Activated T-cell treated with anti-CD3 and anti-CD28 coated beads, Interleukin-2, amount 50 U/mL, for 24 hours (primary cell): Measurements from ENCODE around the gene GLT6D1.

ENCODE experiments used
- DNase-seq: peaks from one replicate; pipeline ENCODE4 v3.0.0-alpha.2; 2020
- H3K27ac Mint-ChIP-seq: 2 replicates; pipeline ENCODE4 v1.8.0; 2020; ENCODE audit warnings: mild to moderate bottlenecking, mixed read lengths
- H3K27me3 Mint-ChIP-seq: 2 replicates; pipeline ENCODE4 v1.8.0; 2020; ENCODE audit warnings: mixed read lengths
- H3K36me3 Mint-ChIP-seq: 2 replicates; pipeline ENCODE4 v1.8.0; 2020; ENCODE audit warnings: low read depth, mixed read lengths
- H3K4me1 Mint-ChIP-seq: 2 replicates; pipeline ENCODE4 v1.8.0; 2020; ENCODE audit warnings: low read depth, mixed read lengths
- H3K4me3 Mint-ChIP-seq: 2 replicates; pipeline ENCODE4 v1.8.0; 2020; ENCODE audit warnings: mild to moderate bottlenecking, moderate library complexity, mixed read lengths
- H3K9me3 Mint-ChIP-seq: 2 replicates; pipeline ENCODE4 v1.8.0; 2020; ENCODE audit warnings: mixed read lengths

GLT6D1 gene

DNA sequence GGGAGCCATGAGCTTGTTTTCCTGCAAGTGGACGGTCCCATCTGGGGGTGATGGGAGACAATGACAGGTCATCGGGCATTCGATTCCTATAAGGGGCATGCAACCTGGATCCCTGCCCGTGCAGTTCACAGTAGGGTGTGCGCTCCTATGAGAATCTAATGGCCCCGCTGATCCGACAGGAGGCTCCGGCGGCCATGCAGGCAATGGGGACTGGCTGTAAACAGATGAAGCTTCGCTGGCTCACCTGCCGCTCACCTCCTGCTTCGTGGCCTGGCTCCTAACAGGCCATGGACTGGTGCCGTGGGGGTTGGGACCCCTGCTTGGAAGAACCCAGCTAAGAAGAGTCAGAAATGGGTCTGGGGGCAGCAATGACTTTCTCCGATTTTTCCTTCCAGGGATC, 56.8 kb downstream of the GLT6D1 start:
- no peak overlapping the region for H3K27ac Mint-ChIP-seq
- no peaks in the 10 kb centered on the region for H3K4me1 Mint-ChIP-seq
- no peaks in the 10 kb centered on the region for H3K36me3 Mint-ChIP-seq
- DNase-seq: no peak
- no peaks in the 10 kb centered on the region for H3K9me3 Mint-ChIP-seq
- peaks cover 21% of the 10 kb centered on the region for H3K27me3 Mint-ChIP-seq
- no peak overlapping the region for H3K4me3 Mint-ChIP-seq

DNA sequence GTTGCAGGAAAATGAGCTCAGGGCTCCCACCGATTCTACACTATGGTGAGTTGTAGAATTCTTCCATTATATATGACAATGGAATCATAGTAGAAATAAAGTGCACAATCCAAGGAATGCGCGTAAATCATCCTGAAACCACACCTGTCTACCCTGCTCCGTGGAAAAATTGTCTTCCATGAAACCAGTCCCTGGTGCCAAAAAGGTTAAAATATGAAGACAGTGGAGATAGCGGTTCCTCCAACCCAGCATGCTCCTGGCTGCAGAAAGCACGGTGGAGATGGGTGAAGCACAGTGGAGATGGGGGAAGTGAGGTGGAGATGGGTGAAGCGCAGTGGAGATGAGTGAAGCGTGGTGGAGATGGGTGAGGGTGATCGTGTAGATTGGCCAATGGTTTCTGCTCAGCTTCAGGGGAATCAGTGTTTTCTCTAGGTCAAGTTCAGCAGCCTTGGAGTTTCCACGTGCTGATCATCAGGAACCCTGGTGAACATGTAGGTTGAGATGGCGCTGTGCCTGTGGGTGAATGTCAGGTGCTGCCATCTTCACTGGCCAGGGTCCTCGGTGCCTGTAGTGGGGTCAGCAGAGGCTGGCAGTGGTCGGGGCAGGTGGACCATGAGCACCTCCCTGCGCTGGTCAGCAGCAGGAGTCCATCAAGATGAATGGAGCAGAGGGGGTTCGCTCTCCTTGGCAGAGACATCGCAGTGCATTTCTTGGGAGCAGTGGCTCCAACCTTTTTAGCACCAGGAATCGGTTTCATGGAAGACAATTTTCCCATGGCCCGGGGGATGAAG, 57.5 kb downstream of the GLT6D1 start:
- no peak for DNase-seq
- H3K36me3 Mint-ChIP-seq: no peaks in the 10 kb centered on the region
- H3K27ac Mint-ChIP-seq: no peak overlapping the region
- peaks cover 21% of the 10 kb centered on the region for H3K27me3 Mint-ChIP-seq
- H3K4me3 Mint-ChIP-seq: no peak overlapping the region
- no peaks in the 10 kb centered on the region for H3K4me1 Mint-ChIP-seq
- no peaks in the 10 kb centered on the region for H3K9me3 Mint-ChIP-seq

DNA sequence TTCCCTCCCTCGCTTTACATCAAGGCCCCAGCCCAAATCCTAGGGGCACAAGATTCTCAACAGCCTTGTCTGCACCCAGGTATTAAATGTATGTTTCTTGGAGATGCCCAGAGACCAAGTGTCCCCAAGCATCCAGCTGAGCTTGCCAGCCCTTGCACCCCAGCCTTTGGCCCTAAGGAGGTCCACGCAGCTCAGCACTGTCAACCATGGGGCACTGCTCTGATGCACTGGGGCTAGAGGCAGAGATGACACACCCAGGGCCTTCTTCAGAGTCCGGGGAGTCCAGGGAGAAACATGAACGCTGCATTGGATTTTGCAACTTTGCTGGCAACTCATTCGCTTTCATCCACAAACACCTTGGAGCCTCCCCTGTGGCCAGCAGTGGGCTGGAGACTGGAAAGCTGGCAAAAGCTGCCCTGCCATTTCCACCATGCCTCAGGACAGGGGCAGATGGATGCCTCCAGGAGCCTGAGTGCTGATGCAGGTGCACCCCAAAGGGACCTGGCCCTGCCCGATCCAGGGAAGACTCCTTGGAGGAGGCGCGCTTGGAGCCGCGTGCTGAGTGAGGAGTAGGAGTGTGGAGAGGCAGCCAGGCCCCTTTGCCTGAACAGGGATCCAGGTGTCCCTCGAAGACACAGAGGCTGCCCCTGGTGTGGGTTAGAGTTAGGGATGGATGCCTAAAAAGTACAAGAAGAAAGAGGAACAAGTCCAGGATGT, 58.5 kb downstream of the GLT6D1 start:
- Mint-ChIP-seq H3K27me3 (peaks cover 21% of the 10 kb centered on the region), H3K36me3 (no peaks in the 10 kb centered on the region), H3K9me3 (no peaks in the 10 kb centered on the region), H3K4me1 (no peaks in the 10 kb centered on the region), H3K27ac (no peak overlapping the region), H3K4me3 (no peak overlapping the region)
- no peak for DNase-seq

DNA sequence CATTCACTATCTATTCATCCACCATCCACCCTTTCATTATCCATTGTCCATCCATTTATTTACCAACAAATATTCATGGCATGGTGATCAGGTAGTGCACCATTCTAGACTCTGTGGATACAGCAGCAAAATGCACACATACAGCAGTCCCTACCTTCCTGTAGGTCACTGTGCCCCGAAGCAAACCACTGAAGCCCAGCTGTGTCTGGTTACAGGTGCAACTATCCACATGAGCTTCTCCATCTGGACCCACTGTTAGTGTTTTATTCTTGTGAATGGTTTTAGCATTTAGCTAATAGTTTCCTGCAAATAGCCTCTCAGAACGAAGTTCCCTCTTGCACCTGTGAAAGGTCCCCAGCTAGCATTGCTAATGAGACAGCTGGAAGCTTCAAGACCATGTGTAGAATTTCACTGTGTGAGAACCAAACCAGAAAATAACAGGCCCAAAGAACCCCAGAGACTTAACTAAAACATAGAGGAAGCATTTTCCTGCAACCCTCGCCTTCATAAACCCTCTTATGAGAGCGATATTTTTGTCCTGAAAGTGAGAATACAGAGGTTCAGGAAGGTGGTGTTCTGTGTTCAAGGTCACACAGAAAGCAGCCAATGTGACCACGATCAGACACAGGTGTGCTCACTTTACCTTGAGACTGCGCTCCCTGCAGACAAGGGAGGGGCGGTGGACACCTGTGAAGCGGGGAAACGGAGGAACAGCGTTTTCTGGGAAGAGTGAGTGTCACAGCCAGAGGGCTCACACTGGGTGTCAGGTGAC, 59.3 kb downstream of the GLT6D1 start:
- Mint-ChIP-seq H3K27me3 (peaks cover 15% of the 10 kb centered on the region), H3K4me3 (no peak overlapping the region)
- DNase-seq: no peak

DNA sequence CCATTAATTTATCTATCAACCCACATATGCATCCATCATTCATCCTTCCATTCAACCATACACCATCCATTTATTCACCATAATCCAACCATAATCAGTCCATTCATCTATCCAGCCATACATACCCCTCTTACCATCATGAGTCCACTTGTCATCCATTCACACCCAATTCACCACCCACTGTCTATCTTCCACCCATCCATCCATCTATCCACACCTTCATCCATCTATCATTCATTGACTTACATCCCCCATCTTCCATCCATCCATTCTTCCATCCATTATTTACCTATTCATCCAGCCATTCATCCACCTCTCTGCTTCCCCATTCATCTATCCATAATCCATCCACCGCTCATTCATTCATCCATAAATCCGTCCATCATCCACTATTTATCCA, 60.0 kb downstream of the GLT6D1 start:
- H3K27me3 Mint-ChIP-seq: peaks cover 12% of the 10 kb centered on the region
- DNase-seq: no peak
- no peak overlapping the region for H3K4me3 Mint-ChIP-seq
- H3K27ac Mint-ChIP-seq: no peak overlapping the region
- H3K36me3 Mint-ChIP-seq: no peaks in the 10 kb centered on the region
- no peaks in the 10 kb centered on the region for H3K4me1 Mint-ChIP-seq
- no peaks in the 10 kb centered on the region for H3K9me3 Mint-ChIP-seq

More for the DNA sequence above, 59.3 kb downstream of the GLT6D1 start:
- no peaks in the 10 kb centered on the region for H3K36me3 Mint-ChIP-seq
- no peak overlapping the region for H3K27ac Mint-ChIP-seq
- no peaks in the 10 kb centered on the region for H3K9me3 Mint-ChIP-seq
- H3K4me1 Mint-ChIP-seq: no peaks in the 10 kb centered on the region

DNA sequence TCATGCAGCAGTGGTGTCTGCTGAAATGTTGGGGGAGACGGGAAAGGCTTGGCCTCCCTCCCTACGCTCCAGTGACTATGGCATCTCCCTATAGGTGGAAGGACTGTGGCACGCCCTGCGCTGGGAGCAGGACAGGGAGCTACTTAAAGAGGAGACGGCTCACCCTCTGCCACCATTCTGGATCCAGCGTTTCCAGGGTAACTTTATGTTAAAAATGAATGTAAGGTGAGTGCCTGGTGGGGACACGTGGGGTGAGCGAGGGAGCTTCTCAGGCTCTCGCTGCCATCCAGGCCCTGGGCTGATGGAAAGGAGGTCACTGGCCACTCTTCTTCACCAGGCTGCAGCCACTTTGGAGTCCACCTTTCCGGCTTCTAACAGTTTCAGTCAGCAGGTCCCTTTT, 62.1 kb downstream of the GLT6D1 start:
- Mint-ChIP-seq H3K36me3 (no peaks in the 10 kb centered on the region), H3K27me3 (peaks cover 9% of the 10 kb centered on the region), H3K9me3 (no peaks in the 10 kb centered on the region), H3K27ac (no peak overlapping the region), H3K4me1 (no peaks in the 10 kb centered on the region), H3K4me3 (no peak overlapping the region)
- no peak for DNase-seq

DNA sequence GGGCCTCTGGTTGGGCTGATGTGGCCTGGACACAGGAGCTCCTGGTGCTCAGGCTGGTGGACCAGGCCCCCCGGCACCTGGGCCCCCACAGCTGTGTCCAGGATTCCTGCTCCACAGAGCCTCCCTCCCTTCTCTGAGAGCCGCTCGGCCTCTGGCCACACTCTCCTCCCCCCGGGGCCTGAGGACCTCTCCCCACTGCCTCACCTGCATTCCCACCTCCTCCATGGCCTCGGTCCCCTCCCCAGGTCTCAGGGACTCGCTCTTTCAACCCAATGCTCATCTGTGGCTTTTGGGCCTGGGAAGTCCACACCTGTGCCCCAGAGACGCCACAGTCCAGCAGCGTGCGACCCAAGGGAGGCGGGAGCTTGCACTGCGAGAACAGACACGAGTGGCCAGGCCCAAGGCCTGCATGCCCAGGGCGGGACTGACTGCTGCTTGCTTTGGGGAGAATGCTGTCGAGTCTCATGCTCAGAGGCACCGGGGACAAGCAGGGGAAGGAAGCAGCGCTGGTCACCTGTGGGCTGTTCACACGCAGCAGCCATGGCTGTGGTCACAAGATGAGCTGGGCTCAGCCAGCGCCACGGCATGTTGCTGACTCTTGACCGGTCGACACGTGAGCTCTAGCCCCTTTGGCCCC, 63.2 kb downstream of the GLT6D1 start:
- Mint-ChIP-seq H3K9me3 (no peaks in the 10 kb centered on the region), H3K36me3 (no peaks in the 10 kb centered on the region), H3K27me3 (peaks cover 4% of the 10 kb centered on the region), H3K4me3 (no peak overlapping the region), H3K27ac (no peak overlapping the region), H3K4me1 (no peaks in the 10 kb centered on the region)
- DNase-seq: no peak

DNA sequence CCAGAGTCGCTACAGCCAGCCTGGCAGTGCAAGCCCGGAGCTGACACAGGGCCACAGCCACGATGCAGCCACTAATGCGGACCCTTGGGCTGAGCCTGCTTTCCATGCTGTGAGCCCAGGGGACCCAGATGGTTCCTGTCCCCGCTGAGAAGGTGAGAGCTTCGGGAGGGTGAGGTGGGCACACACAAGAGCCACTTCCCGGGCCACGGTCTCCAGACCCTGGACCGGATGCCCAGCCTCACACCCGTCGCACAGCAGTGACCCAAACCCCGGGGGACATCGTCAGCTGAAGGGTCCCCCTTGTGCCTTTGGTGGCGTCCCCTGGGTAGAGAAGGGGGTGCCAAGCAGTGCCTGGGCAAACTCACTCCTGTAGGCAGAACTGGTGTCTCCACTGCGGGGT, 64.4 kb downstream of the GLT6D1 start:
- Mint-ChIP-seq H3K27me3 (peaks cover 3% of the 10 kb centered on the region), H3K9me3 (no peaks in the 10 kb centered on the region), H3K4me3 (no peak overlapping the region), H3K4me1 (no peaks in the 10 kb centered on the region), H3K36me3 (no peaks in the 10 kb centered on the region), H3K27ac (no peak overlapping the region)
- no peak for DNase-seq

DNA sequence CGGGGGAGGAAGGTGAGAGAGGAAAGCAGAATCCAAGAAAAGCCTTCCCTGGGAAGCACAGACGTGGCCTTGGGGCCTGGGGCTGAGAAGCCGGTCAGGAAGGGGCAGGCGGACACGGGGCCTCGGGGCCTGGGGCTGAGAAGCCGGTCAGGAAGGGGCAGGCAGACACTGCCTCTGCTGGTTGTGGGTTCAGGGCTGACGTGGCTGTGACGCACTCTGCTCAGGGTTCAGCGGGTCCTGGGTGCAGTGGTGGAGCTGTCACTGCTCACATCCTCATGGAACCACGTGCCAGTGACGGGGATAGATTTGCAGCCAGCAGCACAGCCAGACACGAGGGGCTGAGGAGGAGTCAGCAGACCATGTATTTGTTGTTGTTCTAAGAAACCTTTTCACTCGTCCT, 65.0 kb downstream of the GLT6D1 start:
- DNase-seq: no peak
- H3K9me3 Mint-ChIP-seq: peaks cover 1% of the 10 kb centered on the region
- H3K27ac Mint-ChIP-seq: no peak overlapping the region
- peaks cover 5% of the 10 kb centered on the region for H3K27me3 Mint-ChIP-seq
- H3K4me3 Mint-ChIP-seq: no peak overlapping the region
- H3K36me3 Mint-ChIP-seq: no peaks in the 10 kb centered on the region
- no peaks in the 10 kb centered on the region for H3K4me1 Mint-ChIP-seq
